Measurements from ENCODE around the gene SMIM1. TPM values are rescaled to one million over a fixed set of nuclear protein-coding genes. Genes with fewer than 3 reads are reported as not detected.

SMIM1 gene
- total and polyA plus RNA-seq, 2 experiments from 2014 or later: 3.2 to 7.2 TPM

DNA sequence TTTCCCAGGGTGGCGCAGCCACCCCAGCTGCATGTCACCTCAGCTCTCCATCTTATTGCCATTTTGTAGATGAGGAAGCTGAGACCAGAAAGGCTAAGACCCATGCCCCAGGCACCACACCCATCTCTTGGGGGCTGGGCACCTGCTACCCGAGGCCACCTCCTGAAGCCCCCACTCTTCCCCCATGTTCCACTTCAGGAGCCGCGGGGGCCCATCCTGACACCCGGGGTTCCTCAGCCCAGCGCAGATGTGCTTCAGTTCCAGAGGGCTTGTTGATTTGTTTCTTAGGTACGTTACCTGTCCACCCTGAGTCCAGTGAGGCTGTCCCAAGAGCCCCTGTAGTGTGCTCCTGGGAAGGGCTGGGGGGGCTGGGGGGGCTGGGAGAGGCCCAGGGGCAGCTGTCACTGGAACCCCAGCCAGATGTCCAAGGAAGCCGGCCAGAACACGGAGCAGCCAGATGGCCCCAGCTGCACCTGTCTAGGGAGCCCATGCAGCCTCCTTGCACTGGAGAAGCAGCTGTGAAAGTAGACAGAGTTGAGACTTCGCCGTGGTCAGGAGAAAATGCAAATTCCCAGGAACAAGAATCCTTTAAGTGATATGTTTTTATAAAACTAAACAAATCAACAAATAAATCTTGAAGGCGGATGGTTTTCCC, 37.4 kb upstream of the SMIM1 start (continued):
- no peak for TF ChIP-seq REST (IDR thresholded peaks at IDR 0.05; ENCODE audit: unreplicated experiment)

- no peak overlapping the region for H3K4me3 Mint-ChIP-seq
- Histone ChIP-seq H3K4me2 (no peak overlapping the region), H2AFZ (no peak overlapping the region), H3K9me2 (ENCODE audit: insufficient read depth) (no peaks in the 10 kb centered on the region), H3F3A (replicated peaks; ENCODE audit: low read depth) (0 out of 2 replicates have a peak, but pooled peaks cover 6% of the 10 kb centered on the region), H3K27me3 (ENCODE audit: insufficient read depth) (no peaks in the 10 kb centered on the region), H3K4me3 (no peak overlapping the region), H3K36me3 (ENCODE audit: insufficient read depth) (peaks cover 8% of the 10 kb centered on the region; the same call in 1 of the 2 replicates), H3K79me2 (replicated peaks; ENCODE audit: insufficient read depth) (no peaks in the 10 kb centered on the region), H4K20me1 (replicated peaks; ENCODE audit: insufficient read depth) (peaks cover 9% of the 10 kb centered on the region; the same call in 1 of the 2 replicates), H3K4me1 (ENCODE audit: insufficient read depth) (peaks cover 12% of the 10 kb centered on the region; the same call in 1 of the 2 replicates), H3K27ac (ENCODE audit: low read depth) (no peak overlapping the region)
- no peak overlapping the region for H3K27ac Mint-ChIP-seq
- peaks cover 21% of the 10 kb centered on the region; the same call in 2 of the 3 replicates for H3K36me3 Mint-ChIP-seq (ENCODE audit: low read depth)
- TF ChIP-seq REST (IDR thresholded peaks at IDR 0.05; ENCODE audit: unreplicated experiment) (no peak), STAT1 (IDR thresholded peaks at IDR 0.05; ENCODE audit: unreplicated experiment) (no peak)
- H3K4me1 Mint-ChIP-seq: peaks cover 12% of the 10 kb centered on the region
- ATAC-seq: no peak
- H3K9me3 Mint-ChIP-seq: no peaks in the 10 kb centered on the region
- no peak for DNase-seq (ENCODE audit: low spot score)
- peaks cover 6% of the 10 kb centered on the region for H3K27me3 Mint-ChIP-seq (ENCODE audit: insufficient read depth, low read depth, poor library complexity)
Measured at GRCh38 chr1:3735688-3736087, 36.9 kb upstream of the SMIM1 start.

- H3K9me3 Mint-ChIP-seq: no peaks in the 10 kb centered on the region
- Histone ChIP-seq H3K9me2 (ENCODE audit: insufficient read depth) (no peaks in the 10 kb centered on the region), H3K36me3 (ENCODE audit: insufficient read depth) (peaks cover 8% of the 10 kb centered on the region; the same call in 1 of the 2 replicates), H2AFZ (no peak overlapping the region), H3K4me1 (ENCODE audit: insufficient read depth) (peaks cover 12% of the 10 kb centered on the region; the same call in 1 of the 2 replicates), H3K27ac (ENCODE audit: low read depth) (no peak overlapping the region), H3K27me3 (ENCODE audit: insufficient read depth) (no peaks in the 10 kb centered on the region), H4K20me1 (replicated peaks; ENCODE audit: insufficient read depth) (peaks cover 9% of the 10 kb centered on the region; the same call in 1 of the 2 replicates), H3K4me2 (no peak overlapping the region), H3F3A (replicated peaks; ENCODE audit: low read depth) (0 out of 2 replicates have a peak, but pooled peaks cover 6% of the 10 kb centered on the region), H3K79me2 (replicated peaks; ENCODE audit: insufficient read depth) (no peaks in the 10 kb centered on the region), H3K4me3 (no peak overlapping the region)
- DNase-seq (ENCODE audit: low spot score) (no peak), ATAC-seq (no peak)
- H3K4me1 Mint-ChIP-seq: peaks cover 12% of the 10 kb centered on the region
- TF ChIP-seq JUNB (IDR thresholded peaks at IDR 0.05; ENCODE audit: unreplicated experiment) (no peak), EZH2 (IDR thresholded peaks at IDR 0.05; ENCODE audit: low read depth, unreplicated experiment) (no peak)
- H3K4me3 Mint-ChIP-seq: no peak overlapping the region
- no peak overlapping the region for H3K27ac Mint-ChIP-seq
- peaks cover 6% of the 10 kb centered on the region for H3K27me3 Mint-ChIP-seq (ENCODE audit: insufficient read depth, low read depth, poor library complexity)
- H3K36me3 Mint-ChIP-seq (ENCODE audit: low read depth): peaks cover 24% of the 10 kb centered on the region; the same call in 2 of the 3 replicates
Measured at GRCh38 chr1:3736131-3736561, 36.4 kb upstream of the SMIM1 start.

Data from GM23338 (cell line).